Measurements from ENCODE around the gene ZDHHC5.

DNA sequence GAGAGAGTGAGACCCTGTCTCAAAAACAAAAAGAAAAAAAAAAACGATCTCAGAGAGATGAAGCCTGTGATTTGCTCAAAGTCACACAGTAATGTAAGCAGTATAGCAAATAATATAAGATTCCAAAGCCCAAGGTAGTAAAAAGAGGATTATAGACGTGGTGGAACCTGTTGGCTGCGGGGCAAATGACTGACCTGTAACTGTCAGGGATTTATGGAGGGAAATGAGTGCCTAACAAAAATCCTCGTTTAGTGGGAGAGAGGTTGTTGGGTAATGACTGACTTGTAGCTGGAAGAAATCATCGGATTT lies 11.1 kb upstream of the ZDHHC5 start:
- TF ChIP-seq, protein P1, sequence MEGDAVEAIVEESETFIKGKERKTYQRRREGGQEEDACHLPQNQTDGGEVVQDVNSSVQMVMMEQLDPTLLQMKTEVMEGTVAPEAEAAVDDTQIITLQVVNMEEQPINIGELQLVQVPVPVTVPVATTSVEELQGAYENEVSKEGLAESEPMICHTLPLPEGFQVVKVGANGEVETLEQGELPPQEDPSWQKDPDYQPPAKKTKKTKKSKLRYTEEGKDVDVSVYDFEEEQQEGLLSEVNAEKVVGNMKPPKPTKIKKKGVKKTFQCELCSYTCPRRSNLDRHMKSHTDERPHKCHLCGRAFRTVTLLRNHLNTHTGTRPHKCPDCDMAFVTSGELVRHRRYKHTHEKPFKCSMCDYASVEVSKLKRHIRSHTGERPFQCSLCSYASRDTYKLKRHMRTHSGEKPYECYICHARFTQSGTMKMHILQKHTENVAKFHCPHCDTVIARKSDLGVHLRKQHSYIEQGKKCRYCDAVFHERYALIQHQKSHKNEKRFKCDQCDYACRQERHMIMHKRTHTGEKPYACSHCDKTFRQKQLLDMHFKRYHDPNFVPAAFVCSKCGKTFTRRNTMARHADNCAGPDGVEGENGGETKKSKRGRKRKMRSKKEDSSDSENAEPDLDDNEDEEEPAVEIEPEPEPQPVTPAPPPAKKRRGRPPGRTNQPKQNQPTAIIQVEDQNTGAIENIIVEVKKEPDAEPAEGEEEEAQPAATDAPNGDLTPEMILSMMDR (IDR thresholded peaks at IDR 0.05), result no peak
- no peak for TF ChIP-seq POLR2A (IDR thresholded peaks at IDR 0.05)

All from esophagus squamous epithelium (tissue), 4 donors.